Measurements from ENCODE around the gene VASH2.
"Not testable (repeated sequence)": the region's sequence is repeated elsewhere in the genome, so short reads cannot be mapped to it uniquely, and the experiment has no call there.

Gene VASH2

GRCh38 chr1:212950243-212951125, at the start of gene VASH2:
Gene VASH2, plus strand, starts transcription at chr1:212950541. Its CDS starts 1,002 bp downstream, at chr1:212951543.
- peak; percentile 94 for DNase-seq

- no peak for DNase-seq
Measured at GRCh38 chr1:212901290-212901689, 49.1 kb upstream of the VASH2 start.

- no peak for DNase-seq
Measured at GRCh38 chr1:212902054-212902453, 48.3 kb upstream of the VASH2 start.

- no peak for DNase-seq
Measured at GRCh38 chr1:212903664-212904063, 46.7 kb upstream of the VASH2 start.

GRCh38 chr1:212908071-212908470, 42.3 kb upstream of the VASH2 start:
- not testable (repeated sequence) for DNase-seq

- no peak for DNase-seq
Measured at GRCh38 chr1:212908971-212909370, 41.4 kb upstream of the VASH2 start.

- no peak for DNase-seq
Measured at GRCh38 chr1:212909652-212910063, 40.7 kb upstream of the VASH2 start.

GRCh38 chr1:212910213-212910612, 40.1 kb upstream of the VASH2 start:
- not testable (repeated sequence) for DNase-seq

GRCh38 chr1:212913638-212914037, 36.7 kb upstream of the VASH2 start:
- not testable (repeated sequence) for DNase-seq

- not testable (repeated sequence) for DNase-seq
Measured at GRCh38 chr1:212914110-212914509, 36.2 kb upstream of the VASH2 start.

GRCh38 chr1:212914789-212915188, 35.6 kb upstream of the VASH2 start:
- no peak for DNase-seq

- DNase-seq: no peak
Measured at GRCh38 chr1:212915245-212916091, 34.9 kb upstream of the VASH2 start.

GRCh38 chr1:212916481-212917133, 33.7 kb upstream of the VASH2 start:
- DNase-seq: no peak

- DNase-seq: no peak
Measured at GRCh38 chr1:212917134-212917485, 33.2 kb upstream of the VASH2 start.

- no peak for DNase-seq
Measured at GRCh38 chr1:212917858-212918257, 32.5 kb upstream of the VASH2 start.

GRCh38 chr1:212918824-212919223, 31.5 kb upstream of the VASH2 start:
- no peak for DNase-seq

- no peak for DNase-seq
Measured at GRCh38 chr1:212920246-212920645, 30.1 kb upstream of the VASH2 start.

- DNase-seq: no peak
Measured at GRCh38 chr1:212920896-212921295, 29.4 kb upstream of the VASH2 start.

- no peak for DNase-seq
Measured at GRCh38 chr1:212922016-212922415, 28.3 kb upstream of the VASH2 start.

GRCh38 chr1:212926372-212926771, 24.0 kb upstream of the VASH2 start:
- no peak for DNase-seq

- no peak for DNase-seq
Measured at GRCh38 chr1:212928323-212929291, 21.7 kb upstream of the VASH2 start.
